Uterus (tissue), 2 donors: Measurements from ENCODE around the gene CDH4.

ENCODE experiments used
- CTCF ChIP-seq, 4 experiments: fragments of 200-600 bp in 2 of 4; fragments of 450-650 bp in 2 of 4; sonication (generic) in 2 of 4; IDR thresholded peaks; one replicate each; pipeline ENCODE4 v1.5.1; 2016 to 2019; ENCODE audit warnings: antibody characterized with exemption in 4 of 4, mild to moderate bottlenecking in 2 of 4, moderate library complexity in 1 of 4
- POLR2A ChIP-seq, 2 donors: fragments of 450-650 bp; IDR thresholded peaks; one replicate each; pipeline ENCODE4 v1.6.1; 2016; ENCODE audit warnings: antibody characterized with exemption in 2 of 2, mild to moderate bottlenecking in 1 of 2, moderate library complexity in 1 of 2

DNA sequence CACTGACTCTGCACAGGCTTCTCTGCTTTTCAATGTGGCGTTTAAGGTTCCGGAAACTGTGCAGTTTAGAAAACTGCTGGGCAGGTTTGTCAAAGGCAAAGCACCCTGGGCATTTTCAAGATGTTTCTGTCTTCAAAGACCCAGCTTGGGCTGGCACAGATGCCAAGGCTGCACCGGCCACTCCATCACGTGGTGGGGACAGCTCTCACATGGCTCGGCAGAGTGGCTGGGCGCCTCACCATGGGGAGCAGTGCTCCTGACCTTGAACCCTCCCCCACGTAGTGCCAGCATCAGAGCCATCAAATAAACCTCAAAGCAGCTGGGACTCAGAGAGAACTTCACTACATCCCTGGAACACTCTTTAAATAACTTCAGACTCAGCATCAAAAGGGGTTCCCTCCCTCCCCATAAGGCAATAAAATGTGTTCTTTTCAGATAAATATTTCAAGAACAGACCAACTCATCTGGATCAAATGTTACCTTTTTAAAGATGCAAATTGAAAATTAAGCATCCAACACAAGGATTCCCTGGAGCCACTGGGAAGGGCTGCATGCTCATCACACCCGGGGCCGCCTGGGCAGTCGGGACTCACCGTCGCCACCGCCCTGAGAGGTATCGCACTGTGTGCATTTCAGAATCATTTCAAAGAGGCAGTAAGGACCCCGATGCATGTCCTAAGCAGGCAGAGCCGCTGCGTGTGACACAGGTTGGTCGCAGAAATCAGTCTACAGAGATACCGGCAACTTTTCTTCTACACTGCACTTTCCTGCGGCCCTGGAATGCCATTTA, 157.1 kb downstream of the CDH4 start:
- TF ChIP-seq CTCF (IDR thresholded peaks at IDR 0.05) (no peak), POLR2A (IDR thresholded peaks at IDR 0.05) (no peak)
